ENCODE results near the gene CEP126.

GRCh38 chr11:101914341-101914737 is 471 bp upstream of the CEP126 start:
- TF ChIP-seq CTCF (IDR thresholded peaks at IDR 0.05): no peak
- TF ChIP-seq POLR2A (IDR thresholded peaks at IDR 0.05): no peak
